Mesenchymal stem cell (in vitro differentiated cells and primary cell): ENCODE data around the gene IL15.
A peak's percentile ranks its signal among the peaks of the same experiment; 100 is the strongest.

ENCODE experiments used
- DNase-seq: peaks from one replicate; pipeline ENCODE4 v3.0.0-alpha.2; 2013
- H2AFZ ChIP-seq: one replicate; pipeline ENCODE4 v1.6.1; 2013; ENCODE audit warnings: low read depth, mild to moderate bottlenecking, control low read depth, inconsistent platforms, low read length, moderate library complexity
- H2AK5ac ChIP-seq: 2 replicates; pipeline ENCODE4 v1.6.1; 2013; ENCODE audit warnings: low read length, moderate library complexity, mild to moderate bottlenecking, inconsistent platforms; ENCODE audit not compliant: severe bottlenecking
- H2BK120ac ChIP-seq: one replicate; pipeline ENCODE4 v1.6.1; 2013; ENCODE audit warnings: low read depth, mild to moderate bottlenecking, inconsistent platforms, low read length, moderate library complexity
- H2BK12ac ChIP-seq, 2 experiments: one replicate each; pipeline ENCODE4 v1.6.1; 2013; ENCODE audit warnings: inconsistent platforms in 2 of 2, low read length in 2 of 2, mild to moderate bottlenecking in 2 of 2, moderate library complexity in 2 of 2, control low read depth in 1 of 2
- H2BK15ac ChIP-seq: one replicate; pipeline ENCODE4 v1.6.1; 2013; ENCODE audit warnings: mild to moderate bottlenecking, low read depth, inconsistent platforms; ENCODE audit not compliant: poor library complexity, severe bottlenecking
- H2BK5ac ChIP-seq: 2 replicates; pipeline ENCODE4 v1.6.1; 2013; ENCODE audit warnings: low read depth, mild to moderate bottlenecking, low read length, control low read depth, inconsistent platforms; ENCODE audit not compliant: poor library complexity, severe bottlenecking
- H3K14ac ChIP-seq, 2 experiments: one replicate each; pipeline ENCODE4 v1.6.1; 2013; ENCODE audit warnings: inconsistent platforms in 2 of 2, low read length in 2 of 2, control low read depth in 1 of 2, mild to moderate bottlenecking in 1 of 2, moderate library complexity in 1 of 2
- H3K18ac ChIP-seq, 2 experiments: one replicate each; pipeline ENCODE4 v1.6.1; 2013; ENCODE audit warnings: inconsistent platforms in 2 of 2, low read length in 2 of 2, control low read depth in 1 of 2, low read depth in 1 of 2, mild to moderate bottlenecking in 1 of 2
- H3K23ac ChIP-seq, 2 experiments: one replicate each; pipeline ENCODE4 v1.6.1; 2013; ENCODE audit warnings: inconsistent platforms in 2 of 2, low read length in 2 of 2, mild to moderate bottlenecking in 2 of 2, moderate library complexity in 2 of 2, control low read depth in 1 of 2
- H3K27ac ChIP-seq: 2 replicates; pipeline ENCODE4 v1.5.1; 2013; ENCODE audit warnings: mild to moderate bottlenecking, moderate library complexity, low read length, control low read depth, inconsistent platforms; ENCODE audit not compliant: poor library complexity, severe bottlenecking
- H3K27me3 ChIP-seq, 2 experiments: 2 replicates each; pipeline versions ENCODE4 v1.6.1 to v1.7.0; 2013; ENCODE audit warnings: low read length in 2 of 2, mild to moderate bottlenecking in 2 of 2, moderate library complexity in 2 of 2, control low read depth in 1 of 2, inconsistent platforms in 1 of 2; ENCODE audit not compliant: control insufficient read depth in 1 of 2, insufficient read depth in 1 of 2
- H3K36me3 ChIP-seq, 2 experiments: 2 replicates each; pipeline versions ENCODE4 v1.6.1 to v1.7.0; 2013; ENCODE audit warnings: low read length in 2 of 2, control low read depth in 1 of 2, inconsistent platforms in 1 of 2, low read depth in 1 of 2, mild to moderate bottlenecking in 1 of 2; ENCODE audit not compliant: insufficient read depth in 2 of 2, control insufficient read depth in 1 of 2
- H3K4ac ChIP-seq, 2 experiments: one replicate each; pipeline ENCODE4 v1.6.1; 2013; ENCODE audit warnings: inconsistent platforms in 2 of 2, low read length in 2 of 2, mild to moderate bottlenecking in 2 of 2, moderate library complexity in 2 of 2, control low read depth in 1 of 2, low read depth in 1 of 2
- H3K4me1 ChIP-seq: 2 replicates; pipeline ENCODE4 v1.6.1; 2013; ENCODE audit warnings: low read depth, low read length, control low read depth; ENCODE audit not compliant: control insufficient read depth, insufficient read depth
- H3K4me2 ChIP-seq: 2 replicates; pipeline ENCODE4 v1.6.1; 2013; ENCODE audit warnings: low read length, mild to moderate bottlenecking, inconsistent platforms; ENCODE audit not compliant: poor library complexity, severe bottlenecking
- H3K4me3 ChIP-seq, 2 experiments: 2 replicates each; pipeline versions ENCODE4 v1.5.1 to v1.7.0; 2013; ENCODE audit warnings: low read length in 2 of 2, mild to moderate bottlenecking in 2 of 2, control low read depth in 1 of 2, low read depth in 1 of 2; ENCODE audit not compliant: insufficient read depth in 1 of 2
- H3K79me1 ChIP-seq: replicated peaks from 2 replicates; pipeline ENCODE4 v1.6.1; 2013; ENCODE audit warnings: mild to moderate bottlenecking, control low read depth, low read length, inconsistent platforms; ENCODE audit not compliant: poor library complexity, severe bottlenecking
- H3K9ac ChIP-seq: 2 replicates; pipeline ENCODE4 v1.7.0; 2013; ENCODE audit warnings: mild to moderate bottlenecking, low read length, moderate library complexity
- H3K9me3 ChIP-seq: 2 replicates; pipeline ENCODE4 v1.7.0; 2013; ENCODE audit warnings: mild to moderate bottlenecking, low read length; ENCODE audit not compliant: control insufficient read depth
- H4K8ac ChIP-seq: one replicate; pipeline ENCODE4 v1.6.1; 2013; ENCODE audit warnings: inconsistent platforms, mild to moderate bottlenecking, low read length, moderate library complexity
- H4K91ac ChIP-seq: one replicate; pipeline ENCODE4 v1.6.1; 2013; ENCODE audit warnings: mild to moderate bottlenecking, low read length, inconsistent platforms
- WGBS: methylation state at CpG from one replicate; pipeline ENCODE4 v1.1.7; 2013; ENCODE audit warnings: mixed read lengths; 5-methylcytosine and 5-hydroxymethylcytosine counted together

IL15 gene

DNA sequence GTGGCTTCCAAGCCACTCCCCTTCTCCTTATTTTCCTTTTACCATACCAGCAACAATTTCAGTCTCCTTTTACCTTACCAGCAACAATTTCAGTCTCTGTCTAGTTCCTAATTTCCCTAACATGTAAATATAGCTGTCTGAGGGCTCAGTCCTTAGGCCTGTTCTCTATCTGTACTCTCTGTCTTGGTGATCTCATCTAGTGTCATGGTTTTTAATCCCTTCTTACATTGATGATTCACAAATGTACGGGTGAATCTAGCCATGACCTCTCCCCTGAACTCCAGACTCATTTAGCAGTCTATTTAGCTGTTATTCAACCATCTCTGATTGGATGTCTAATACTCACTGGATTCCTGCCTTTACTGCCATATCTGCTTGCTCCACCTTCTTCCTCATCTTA is 7.2 kb downstream of the IL15 start:
- no peak overlapping the region for H2AFZ ChIP-seq
- no peak overlapping the region for H2BK12ac ChIP-seq
- peak overlapping the region; percentile 42 for H2AK5ac ChIP-seq
- H2BK15ac ChIP-seq: no peak overlapping the region
- 0% methylated on average over 1 of the region's 1 CpG for WGBS
- H3K4ac ChIP-seq: no peak overlapping the region
- no peak overlapping the region for H2BK5ac ChIP-seq
- no peak overlapping the region for H4K8ac ChIP-seq
- H3K4me3 ChIP-seq: no peak overlapping the region
- H3K27me3 ChIP-seq: no peaks in the 10 kb centered on the region
- H3K14ac ChIP-seq: no peak overlapping the region
- H3K79me1 ChIP-seq: peaks cover 6% of the 10 kb centered on the region
- H3K36me3 ChIP-seq: no peaks in the 10 kb centered on the region
- peak overlapping the region; percentile 41 for H3K9ac ChIP-seq
- peak; percentile 89 for DNase-seq
- no peaks in the 10 kb centered on the region for H3K9me3 ChIP-seq
- H3K4me1 ChIP-seq: peaks cover 2% of the 10 kb centered on the region
- no peak overlapping the region for H4K91ac ChIP-seq
- no peak overlapping the region for H2BK120ac ChIP-seq
- peak overlapping the region; percentile 76 for H3K27ac ChIP-seq
- H3K23ac ChIP-seq: no peak overlapping the region
- no peak overlapping the region for H3K4me2 ChIP-seq
- H3K18ac ChIP-seq: no peak overlapping the region

DNA sequence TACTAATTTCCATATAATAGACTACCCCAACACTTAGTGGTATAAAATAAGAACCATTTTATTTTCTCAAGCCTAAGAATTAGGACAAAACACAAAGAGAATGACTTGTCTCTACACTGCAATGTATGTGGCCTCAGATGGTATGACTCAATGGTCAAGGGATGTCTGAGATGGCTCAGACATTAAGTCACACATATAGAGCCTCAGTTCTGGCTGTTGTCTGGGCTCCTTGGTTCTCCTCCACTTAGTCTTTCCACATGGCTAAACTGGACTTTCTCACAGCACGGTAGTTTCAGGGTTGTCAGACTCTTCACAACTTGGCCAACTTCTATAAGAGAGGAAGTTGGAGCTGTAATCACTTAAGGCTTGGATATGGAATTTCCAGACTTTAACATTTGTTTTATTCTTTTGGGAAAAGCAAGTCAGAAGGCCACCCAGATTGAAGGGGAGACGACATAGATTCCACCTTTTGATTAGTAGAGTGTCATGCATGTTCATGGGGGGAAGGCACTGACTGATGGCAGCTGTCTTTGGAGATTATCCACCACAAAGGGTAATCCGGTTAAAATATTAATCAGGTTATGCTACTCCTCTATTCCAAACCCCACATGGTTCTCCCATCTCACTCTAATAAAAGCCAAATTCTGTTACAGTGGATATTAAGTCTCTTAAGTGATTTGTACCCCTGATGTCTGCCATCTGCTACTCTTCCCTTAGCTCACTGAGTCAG is 9.4 kb downstream of the IL15 start:
- DNase-seq: peak; percentile 94
- Histone ChIP-seq H2BK12ac (no peak overlapping the region), H3K36me3 (no peaks in the 10 kb centered on the region), H2AK5ac (peak overlapping the region; percentile 2), H4K8ac (no peak overlapping the region), H3K14ac (no peak overlapping the region), H3K9ac (no peak overlapping the region), H3K4ac (no peak overlapping the region), H3K9me3 (no peaks in the 10 kb centered on the region), H3K23ac (no peak overlapping the region), H4K91ac (no peak overlapping the region), H2BK15ac (no peak overlapping the region), H3K4me2 (no peak overlapping the region), H3K79me1 (peaks cover 13% of the 10 kb centered on the region), H2BK120ac (no peak overlapping the region), H2AFZ (no peak overlapping the region), H3K4me1 (peaks cover 2% of the 10 kb centered on the region), H3K27ac (peak overlapping the region; percentile 83), H3K27me3 (no peaks in the 10 kb centered on the region), H3K4me3 (no peak overlapping the region), H3K18ac (no peak overlapping the region), H2BK5ac (peak overlapping the region; percentile 40)
- 50% methylated on average over 3 of the region's 3 CpGs for WGBS

GRCh38 chr4:141646969-141647368 is 10.6 kb downstream of the IL15 start:
- Histone ChIP-seq H3K4ac (no peak overlapping the region), H3K27me3 (no peaks in the 10 kb centered on the region), H3K4me3 (no peak overlapping the region), H3K4me1 (peaks cover 2% of the 10 kb centered on the region), H2AFZ (no peak overlapping the region), H2AK5ac (no peak overlapping the region), H2BK5ac (no peak overlapping the region), H3K4me2 (no peak overlapping the region), H4K91ac (no peak overlapping the region), H3K36me3 (no peaks in the 10 kb centered on the region), H4K8ac (no peak overlapping the region), H3K27ac (no peak overlapping the region), H3K18ac (no peak overlapping the region), H2BK12ac (no peak overlapping the region), H3K9ac (no peak overlapping the region), H3K14ac (no peak overlapping the region), H3K79me1 (peaks cover 13% of the 10 kb centered on the region), H3K9me3 (no peaks in the 10 kb centered on the region), H3K23ac (no peak overlapping the region), H2BK15ac (no peak overlapping the region), H2BK120ac (no peak overlapping the region)
- 50% methylated on average over 3 of the region's 3 CpGs for WGBS
- peak; percentile 45 for DNase-seq

GRCh38 chr4:141647966-141648365 is 11.6 kb downstream of the IL15 start:
- Histone ChIP-seq H4K8ac (no peak overlapping the region), H3K23ac (no peak overlapping the region), H3K4me2 (no peak overlapping the region), H3K14ac (no peak overlapping the region), H2BK15ac (no peak overlapping the region), H3K18ac (no peak overlapping the region), H3K4me3 (no peak overlapping the region), H2BK5ac (no peak overlapping the region), H4K91ac (no peak overlapping the region), H3K9me3 (no peaks in the 10 kb centered on the region), H3K27me3 (no peaks in the 10 kb centered on the region), H3K79me1 (peaks cover 13% of the 10 kb centered on the region), H2BK120ac (no peak overlapping the region), H2AK5ac (no peak overlapping the region), H3K4me1 (no peaks in the 10 kb centered on the region), H2AFZ (no peak overlapping the region), H3K4ac (no peak overlapping the region), H3K36me3 (no peaks in the 10 kb centered on the region), H2BK12ac (no peak overlapping the region), H3K9ac (no peak overlapping the region), H3K27ac (no peak overlapping the region)
- WGBS: no CpG with 5 or more reads among the region's 1 CpG
- DNase-seq: no peak
